ENCODE data around the gene TENT5C. TPM values are rescaled to one million over a fixed set of nuclear protein-coding genes. Genes with fewer than 3 reads are reported as not detected.

TENT5C gene
- total RNA-seq, 1 donor from 2014 or later: 5.2 TPM

DNA sequence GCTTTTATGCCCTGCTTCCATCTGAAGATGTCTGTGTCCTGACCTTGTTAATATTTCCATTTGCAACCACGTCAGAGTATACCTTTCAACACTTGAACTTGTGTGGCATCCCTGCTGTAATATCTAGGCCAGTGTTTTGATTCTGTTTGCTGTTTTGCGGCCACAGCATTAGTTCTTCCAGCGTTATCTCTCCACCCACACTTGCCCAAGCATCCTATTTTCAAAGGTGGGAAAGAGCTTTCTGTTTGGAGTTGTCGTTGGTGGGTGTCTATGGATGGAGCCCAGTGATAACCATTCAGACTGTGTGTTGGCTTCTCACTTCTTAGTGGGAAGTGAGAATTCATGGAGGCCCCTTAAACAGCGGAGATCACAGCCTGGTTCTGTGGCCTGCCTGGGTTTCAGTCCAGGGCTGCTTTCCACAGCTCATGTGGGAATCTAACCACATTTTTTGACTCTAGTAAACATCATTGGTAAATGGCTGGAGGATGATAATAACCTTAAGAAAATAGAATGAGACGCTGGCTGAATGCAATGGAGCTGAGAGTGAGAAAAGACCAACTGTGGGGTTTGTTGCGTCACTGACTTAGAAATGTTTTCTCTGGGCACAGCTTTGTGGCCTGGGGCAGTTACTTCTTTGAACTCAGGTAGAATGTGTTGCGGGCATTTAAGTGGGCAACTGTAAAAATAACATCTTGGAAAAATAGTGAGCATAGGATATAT, 7.6 kb downstream of the TENT5C start:
- Mint-ChIP-seq H3K4me1 (ENCODE audit: low read depth) (peaks cover 84% of the 10 kb centered on the region), H3K27me3 (ENCODE audit: insufficient read depth) (peaks cover 3% of the 10 kb centered on the region), H3K27ac (peak overlapping the region; percentile 25), H3K9me3 (no peaks in the 10 kb centered on the region), H3K4me3 (no peak overlapping the region), H3K36me3 (ENCODE audit: low read depth) (peaks cover 41% of the 10 kb centered on the region)
- DNase-seq (ENCODE audit: low spot score): no peak
- intact Hi-C loops (cut with micrococcal nuclease): loop anchor here (2.0 kb wide), 1 partner anchor 27 kb away; no protein-coding TSS in a partner anchor

DNA sequence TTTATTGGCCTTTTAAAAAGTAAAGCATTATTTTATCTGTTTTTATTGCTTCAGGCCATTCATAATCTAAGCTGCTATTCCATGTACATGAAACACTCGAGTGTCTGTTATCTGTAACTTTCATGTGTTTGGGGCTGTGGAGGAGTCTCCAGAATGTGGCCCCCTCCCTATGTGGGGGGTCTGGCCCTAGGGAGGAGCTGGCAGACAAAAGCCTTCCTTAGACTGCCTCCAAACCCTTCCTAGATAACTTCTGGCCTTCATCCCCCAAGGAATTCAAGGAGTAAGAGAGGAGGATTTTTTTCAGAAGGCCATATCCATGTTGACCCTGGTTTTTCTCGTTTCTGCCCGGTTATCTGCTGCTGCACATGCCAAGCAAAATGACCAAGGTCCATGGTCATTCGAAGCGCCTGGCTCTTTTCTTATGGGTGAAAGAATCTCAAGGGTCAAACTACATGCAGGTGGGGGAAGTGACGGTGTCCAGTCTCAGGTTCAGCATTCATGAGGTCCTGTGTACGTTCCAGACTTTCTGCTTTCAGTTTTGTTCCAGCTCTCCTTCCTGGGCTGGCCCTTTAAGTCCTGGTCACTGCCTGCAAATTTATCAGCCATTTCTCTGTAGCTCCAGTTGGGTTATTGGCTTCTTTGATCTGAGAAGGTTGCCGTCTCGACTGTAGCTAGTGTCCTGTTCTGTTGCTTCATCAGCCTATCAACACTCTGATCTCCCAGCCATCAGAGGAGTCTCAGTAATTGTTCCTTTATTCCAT, 8.3 kb downstream of the TENT5C start:
- H3K4me1 Mint-ChIP-seq (ENCODE audit: low read depth): peaks cover 82% of the 10 kb centered on the region
- no peaks in the 10 kb centered on the region for H3K9me3 Mint-ChIP-seq
- H3K27ac Mint-ChIP-seq: no peak overlapping the region
- H3K36me3 Mint-ChIP-seq (ENCODE audit: low read depth): peaks cover 35% of the 10 kb centered on the region
- intact Hi-C loops (cut with micrococcal nuclease): loop anchor here (2.0 kb wide), 1 partner anchor 27 kb away; no protein-coding TSS in a partner anchor
- H3K27me3 Mint-ChIP-seq (ENCODE audit: insufficient read depth): peaks cover 4% of the 10 kb centered on the region
- no peak overlapping the region for H3K4me3 Mint-ChIP-seq
- DNase-seq (ENCODE audit: low spot score): no peak

DNA sequence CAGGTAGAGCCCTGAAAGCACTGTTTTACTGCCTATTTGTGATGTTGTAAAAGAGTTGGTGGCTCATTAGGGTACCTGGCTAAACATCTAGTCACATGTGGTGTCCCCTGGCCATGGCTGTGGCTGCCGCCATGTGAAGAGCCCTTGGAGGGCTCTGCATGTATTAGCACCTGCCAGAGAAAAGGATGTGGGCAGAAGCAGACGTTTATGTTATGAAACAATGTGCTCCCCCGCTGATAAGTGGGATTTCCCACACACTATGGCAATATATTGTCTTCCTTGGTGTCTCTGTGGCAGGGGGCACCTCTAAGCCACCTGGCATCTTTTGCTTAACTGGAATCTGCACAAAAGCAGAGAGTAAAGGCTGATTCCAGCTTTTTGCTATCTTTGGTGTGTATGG, 9.6 kb downstream of the TENT5C start:
- H3K27me3 Mint-ChIP-seq (ENCODE audit: insufficient read depth): peaks cover 4% of the 10 kb centered on the region
- peaks cover 69% of the 10 kb centered on the region for H3K4me1 Mint-ChIP-seq (ENCODE audit: low read depth)
- no peaks in the 10 kb centered on the region for H3K9me3 Mint-ChIP-seq
- no peak overlapping the region for H3K27ac Mint-ChIP-seq
- no peak for DNase-seq (ENCODE audit: low spot score)
- H3K4me3 Mint-ChIP-seq: no peak overlapping the region
- intact Hi-C loops (cut with micrococcal nuclease): no loop called here
- H3K36me3 Mint-ChIP-seq (ENCODE audit: low read depth): peaks cover 29% of the 10 kb centered on the region

- Mint-ChIP-seq H3K36me3 (ENCODE audit: low read depth) (peaks cover 28% of the 10 kb centered on the region), H3K27me3 (ENCODE audit: insufficient read depth) (peaks cover 4% of the 10 kb centered on the region), H3K27ac (no peak overlapping the region), H3K9me3 (no peaks in the 10 kb centered on the region), H3K4me1 (ENCODE audit: low read depth) (peaks cover 64% of the 10 kb centered on the region), H3K4me3 (no peak overlapping the region)
- DNase-seq (ENCODE audit: low spot score): no peak
- intact Hi-C loops (cut with micrococcal nuclease): no loop called here
Measured at GRCh38 chr1:117616356-117616755, 10.5 kb downstream of the TENT5C start.

DNA sequence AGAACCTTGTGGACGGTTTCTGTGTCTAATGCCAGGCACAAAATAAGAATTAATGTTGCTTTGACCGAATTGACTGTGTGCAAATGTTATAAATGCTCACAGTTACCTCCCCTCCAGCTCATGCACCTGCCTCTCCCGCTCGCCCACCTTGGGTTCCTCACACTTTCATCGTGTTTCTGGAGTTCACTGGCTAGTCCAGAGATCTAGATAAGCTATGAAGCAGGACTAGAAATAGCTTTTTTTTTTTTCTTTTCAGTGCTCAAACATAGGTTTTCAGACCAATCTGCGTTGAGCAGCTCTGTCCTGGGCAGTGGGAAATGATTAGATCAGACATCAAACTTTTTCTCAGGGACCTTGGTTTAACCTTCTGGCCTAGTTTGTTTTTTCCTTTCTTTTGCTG, 11.1 kb downstream of the TENT5C start:
- Mint-ChIP-seq H3K4me3 (no peak overlapping the region), H3K27me3 (ENCODE audit: insufficient read depth) (peaks cover 4% of the 10 kb centered on the region), H3K27ac (no peak overlapping the region), H3K36me3 (ENCODE audit: low read depth) (peaks cover 27% of the 10 kb centered on the region), H3K4me1 (ENCODE audit: low read depth) (peaks cover 62% of the 10 kb centered on the region), H3K9me3 (no peaks in the 10 kb centered on the region)
- intact Hi-C loops (cut with micrococcal nuclease): no loop called here
- DNase-seq (ENCODE audit: low spot score): no peak

- DNase-seq (ENCODE audit: low spot score): no peak
- H3K4me1 Mint-ChIP-seq (ENCODE audit: low read depth): peaks cover 61% of the 10 kb centered on the region
- H3K36me3 Mint-ChIP-seq (ENCODE audit: low read depth): peaks cover 30% of the 10 kb centered on the region
- H3K27ac Mint-ChIP-seq: no peak overlapping the region
- H3K27me3 Mint-ChIP-seq (ENCODE audit: insufficient read depth): peaks cover 3% of the 10 kb centered on the region
- intact Hi-C loops (cut with micrococcal nuclease): loop anchor here (1.0 kb wide), 1 partner anchor 13 kb away; no protein-coding TSS in a partner anchor
- H3K4me3 Mint-ChIP-seq: no peak overlapping the region
- no peaks in the 10 kb centered on the region for H3K9me3 Mint-ChIP-seq
Measured at GRCh38 chr1:117618450-117619122, 12.7 kb downstream of the TENT5C start.

- peaks cover 2% of the 10 kb centered on the region for H3K27me3 Mint-ChIP-seq (ENCODE audit: insufficient read depth)
- intact Hi-C loops (cut with micrococcal nuclease): no loop called here
- H3K4me3 Mint-ChIP-seq: no peak overlapping the region
- H3K36me3 Mint-ChIP-seq (ENCODE audit: low read depth): peaks cover 39% of the 10 kb centered on the region
- no peak overlapping the region for H3K27ac Mint-ChIP-seq
- no peaks in the 10 kb centered on the region for H3K9me3 Mint-ChIP-seq
- peaks cover 43% of the 10 kb centered on the region for H3K4me1 Mint-ChIP-seq (ENCODE audit: low read depth)
- no peak for DNase-seq (ENCODE audit: low spot score)
Measured at GRCh38 chr1:117620440-117620839, 14.6 kb downstream of the TENT5C start.

- Mint-ChIP-seq H3K36me3 (ENCODE audit: low read depth) (peaks cover 39% of the 10 kb centered on the region), H3K27me3 (ENCODE audit: insufficient read depth) (peaks cover 2% of the 10 kb centered on the region), H3K27ac (no peak overlapping the region), H3K4me1 (ENCODE audit: low read depth) (peaks cover 34% of the 10 kb centered on the region), H3K9me3 (no peaks in the 10 kb centered on the region), H3K4me3 (no peak overlapping the region)
- DNase-seq (ENCODE audit: low spot score): no peak
- intact Hi-C loops (cut with micrococcal nuclease): no loop called here
Measured at GRCh38 chr1:117621316-117621715, 15.5 kb downstream of the TENT5C start.

GRCh38 chr1:117622726-117623125, 16.9 kb downstream of the TENT5C start:
- peaks cover 42% of the 10 kb centered on the region for H3K36me3 Mint-ChIP-seq (ENCODE audit: low read depth)
- no peaks in the 10 kb centered on the region for H3K9me3 Mint-ChIP-seq
- H3K27me3 Mint-ChIP-seq (ENCODE audit: insufficient read depth): peaks cover 3% of the 10 kb centered on the region
- intact Hi-C loops (cut with micrococcal nuclease): no loop called here
- H3K4me3 Mint-ChIP-seq: no peak overlapping the region
- DNase-seq (ENCODE audit: low spot score): no peak
- H3K27ac Mint-ChIP-seq: no peak overlapping the region
- peaks cover 31% of the 10 kb centered on the region for H3K4me1 Mint-ChIP-seq (ENCODE audit: low read depth)

- H3K4me3 Mint-ChIP-seq: no peak overlapping the region
- H3K27me3 Mint-ChIP-seq (ENCODE audit: insufficient read depth): peaks cover 3% of the 10 kb centered on the region
- intact Hi-C loops (cut with micrococcal nuclease): no loop called here
- peaks cover 42% of the 10 kb centered on the region for H3K36me3 Mint-ChIP-seq (ENCODE audit: low read depth)
- no peaks in the 10 kb centered on the region for H3K9me3 Mint-ChIP-seq
- no peak for DNase-seq (ENCODE audit: low spot score)
- no peak overlapping the region for H3K27ac Mint-ChIP-seq
- H3K4me1 Mint-ChIP-seq (ENCODE audit: low read depth): peaks cover 29% of the 10 kb centered on the region
Measured at GRCh38 chr1:117623141-117623540, 17.3 kb downstream of the TENT5C start.

GRCh38 chr1:117623698-117624097, 17.9 kb downstream of the TENT5C start:
- intact Hi-C loops (cut with micrococcal nuclease): no loop called here
- no peak overlapping the region for H3K27ac Mint-ChIP-seq
- peaks cover 24% of the 10 kb centered on the region for H3K4me1 Mint-ChIP-seq (ENCODE audit: low read depth)

GRCh38 chr1:117627546-117628130, 21.8 kb downstream of the TENT5C start:
- Mint-ChIP-seq H3K4me1 (ENCODE audit: low read depth) (peaks cover 37% of the 10 kb centered on the region), H3K9me3 (no peaks in the 10 kb centered on the region), H3K4me3 (no peak overlapping the region), H3K27me3 (ENCODE audit: insufficient read depth) (peaks cover 5% of the 10 kb centered on the region), H3K36me3 (ENCODE audit: low read depth) (peaks cover 49% of the 10 kb centered on the region), H3K27ac (no peak overlapping the region)
- intact Hi-C loops (cut with micrococcal nuclease): loop anchor here (2.0 kb wide), 1 partner anchor 15 kb away; no protein-coding TSS in a partner anchor
- no peak for DNase-seq (ENCODE audit: low spot score)

More at GRCh38 chr1:117623698-117624097, 17.9 kb downstream of the TENT5C start:
- H3K27me3 Mint-ChIP-seq (ENCODE audit: insufficient read depth): peaks cover 3% of the 10 kb centered on the region
- H3K4me3 Mint-ChIP-seq: no peak overlapping the region
- peaks cover 42% of the 10 kb centered on the region for H3K36me3 Mint-ChIP-seq (ENCODE audit: low read depth)
- DNase-seq (ENCODE audit: low spot score): no peak
- no peaks in the 10 kb centered on the region for H3K9me3 Mint-ChIP-seq
